OCI-LY3 (cell line): Measurements from ENCODE around the gene TLL2.

Experiments
- H2AFZ ChIP-seq: fragments of 200-600, 300-600 bp; shearing (Covaris generic); 2 replicates; pipeline ENCODE4 v1.6.0; 2014; ENCODE audit warnings: antibody characterized with exemption, low read depth, low read length
- H3K27ac ChIP-seq: fragments of 200-600, 300-600 bp; sonication (generic); 2 replicates; pipeline ENCODE4 v1.5.1; 2014; ENCODE audit warnings: mild to moderate bottlenecking, low read length, moderate library complexity, mixed read lengths
- H3K27me3 ChIP-seq: fragments of 200-600, 300-600 bp; sonication (generic); 2 replicates; pipeline ENCODE4 v1.6.1; 2014; ENCODE audit warnings: low read depth, low read length, mixed read lengths
- H3K36me3 ChIP-seq: fragments of 200-600, 300-600 bp; sonication (generic); replicated peaks from 2 replicates; pipeline ENCODE3; 2014; ENCODE audit warnings: low read depth, low read length, mixed read lengths
- H3K4me1 ChIP-seq: fragments of 300-600, 200-600 bp; sonication (generic); 2 replicates; pipeline ENCODE4 v1.6.1; 2014; ENCODE audit warnings: low read length, mixed read lengths
- H3K4me2 ChIP-seq: fragments of 200-600, 300-600 bp; sonication (generic); 2 replicates; pipeline ENCODE4 v1.6.1; 2014; ENCODE audit warnings: low read length, mixed read lengths
- H3K4me3 ChIP-seq: fragments of 300-600, 200-600 bp; sonication (generic); 2 replicates; pipeline ENCODE4 v1.5.1; 2014; ENCODE audit warnings: antibody characterized with exemption, mild to moderate bottlenecking, low read length, moderate library complexity
- H3K79me2 ChIP-seq: fragments of 300-600, 200-600 bp; shearing (Covaris generic); 2 replicates; pipeline ENCODE4 v1.6.1; 2014; ENCODE audit warnings: mild to moderate bottlenecking, low read length, mixed read lengths
- H3K9ac ChIP-seq: fragments of 300-600, 200-600 bp; shearing (Covaris generic); 2 replicates; pipeline ENCODE4 v1.6.0; 2014; ENCODE audit warnings: mild to moderate bottlenecking, low read length, moderate library complexity
- H3K9me3 ChIP-seq: fragments of 200-600, 300-600 bp; shearing (Covaris generic); 2 replicates; pipeline ENCODE4 v1.6.1; 2014; ENCODE audit warnings: low read length, mixed read lengths; ENCODE audit not compliant: insufficient read depth
- H4K20me1 ChIP-seq: fragments of 200-600, 300-600 bp; sonication (generic); 2 replicates; pipeline ENCODE4 v1.6.1; 2016; ENCODE audit warnings: low read length, mixed read lengths; ENCODE audit not compliant: insufficient read depth
- EZH2phosphoT487 ChIP-seq: fragments of 200-600 bp; shearing (Covaris generic); IDR thresholded peaks from 2 replicates; pipeline ENCODE4 v1.6.1; 2018; ENCODE audit warnings: antibody characterized with exemption, mixed run types, low read depth
- TF ChIP-seq, protein P1 (sequence below): fragments of 200-600, 300-600 bp; sonication (generic); IDR thresholded peaks from 2 replicates; pipeline ENCODE4 v1.5.1; 2014; ENCODE audit warnings: antibody characterized with exemption, low read length, low read depth

The TLL2 gene

DNA sequence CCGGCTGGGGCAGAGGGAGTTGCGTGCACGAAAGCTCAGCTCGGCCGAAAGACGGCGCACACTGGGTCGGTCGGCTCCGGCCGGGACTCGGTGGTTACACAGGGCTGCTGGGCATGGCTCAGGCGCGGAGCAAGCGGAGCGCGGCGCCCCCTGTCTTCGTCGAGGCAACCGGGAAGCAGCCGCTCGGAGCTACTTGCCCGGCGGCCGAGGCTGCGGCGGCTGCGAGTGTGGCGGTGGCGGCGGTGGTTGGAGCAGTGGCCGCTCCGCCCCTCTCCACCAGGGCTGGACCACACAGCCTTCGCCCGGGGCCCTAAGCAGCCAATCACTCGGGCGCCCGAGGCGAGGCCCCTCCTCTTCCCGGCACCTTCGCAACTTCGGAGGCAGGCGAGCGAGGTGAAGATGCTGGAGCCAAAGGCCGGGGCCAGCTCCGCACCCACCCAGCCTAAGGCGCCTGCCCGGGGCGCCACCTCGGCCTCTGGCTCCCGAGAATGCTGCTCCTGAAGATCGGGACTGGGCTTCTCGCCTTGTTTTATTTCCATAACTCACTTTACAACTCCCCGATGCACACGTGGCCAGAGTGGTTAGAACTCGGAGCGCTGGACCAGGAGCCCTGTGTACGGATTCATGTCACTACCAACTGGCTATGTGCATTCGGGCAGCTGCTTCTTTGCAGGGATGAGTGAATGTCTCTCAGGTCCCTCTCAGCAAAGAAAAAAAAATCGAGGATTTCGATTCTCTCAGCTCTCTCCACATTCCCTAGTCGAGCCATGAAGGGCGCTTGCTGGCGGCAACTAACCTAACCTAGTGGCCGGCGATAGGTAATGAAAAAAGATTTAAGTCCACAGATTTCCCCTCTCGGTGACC is at the start of gene TLL2:
TSS of gene TLL2 (minus strand) at position 229 of the 864 bp plus-strand sequence. CDS start 241 bp downstream, outside the sequence.
- H3K4me2 ChIP-seq, result peak within 1 kb of the TSS; percentile 97
- peaks cover 11% of the 10 kb centered on the region; the same call in 1 of the 2 replicates for H4K20me1 ChIP-seq
- no peaks in the 10 kb centered on the region for H3K79me2 ChIP-seq
- peak within 1 kb of the TSS; percentile 93 for H3K4me3 ChIP-seq
- peak within 1 kb of the TSS; percentile 49; the same call in 1 of the 2 replicates for H3K9ac ChIP-seq
- H3K27me3 ChIP-seq, result peaks cover 32% of the 10 kb centered on the region
- H2AFZ ChIP-seq, result 0 out of 2 replicates have a peak within 1 kb of the TSS, but pooled peaks have one; percentile 33
- no peaks in the 10 kb centered on the region for H3K36me3 ChIP-seq
- no peak within 1 kb of the TSS for H3K27ac ChIP-seq
- peaks cover 12% of the 10 kb centered on the region for H3K4me1 ChIP-seq
- no peaks in the 10 kb centered on the region for H3K9me3 ChIP-seq
- TF ChIP-seq, protein P1, sequence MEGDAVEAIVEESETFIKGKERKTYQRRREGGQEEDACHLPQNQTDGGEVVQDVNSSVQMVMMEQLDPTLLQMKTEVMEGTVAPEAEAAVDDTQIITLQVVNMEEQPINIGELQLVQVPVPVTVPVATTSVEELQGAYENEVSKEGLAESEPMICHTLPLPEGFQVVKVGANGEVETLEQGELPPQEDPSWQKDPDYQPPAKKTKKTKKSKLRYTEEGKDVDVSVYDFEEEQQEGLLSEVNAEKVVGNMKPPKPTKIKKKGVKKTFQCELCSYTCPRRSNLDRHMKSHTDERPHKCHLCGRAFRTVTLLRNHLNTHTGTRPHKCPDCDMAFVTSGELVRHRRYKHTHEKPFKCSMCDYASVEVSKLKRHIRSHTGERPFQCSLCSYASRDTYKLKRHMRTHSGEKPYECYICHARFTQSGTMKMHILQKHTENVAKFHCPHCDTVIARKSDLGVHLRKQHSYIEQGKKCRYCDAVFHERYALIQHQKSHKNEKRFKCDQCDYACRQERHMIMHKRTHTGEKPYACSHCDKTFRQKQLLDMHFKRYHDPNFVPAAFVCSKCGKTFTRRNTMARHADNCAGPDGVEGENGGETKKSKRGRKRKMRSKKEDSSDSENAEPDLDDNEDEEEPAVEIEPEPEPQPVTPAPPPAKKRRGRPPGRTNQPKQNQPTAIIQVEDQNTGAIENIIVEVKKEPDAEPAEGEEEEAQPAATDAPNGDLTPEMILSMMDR, result peak; percentile 43
- TF ChIP-seq EZH2phosphoT487, result no peak

DNA sequence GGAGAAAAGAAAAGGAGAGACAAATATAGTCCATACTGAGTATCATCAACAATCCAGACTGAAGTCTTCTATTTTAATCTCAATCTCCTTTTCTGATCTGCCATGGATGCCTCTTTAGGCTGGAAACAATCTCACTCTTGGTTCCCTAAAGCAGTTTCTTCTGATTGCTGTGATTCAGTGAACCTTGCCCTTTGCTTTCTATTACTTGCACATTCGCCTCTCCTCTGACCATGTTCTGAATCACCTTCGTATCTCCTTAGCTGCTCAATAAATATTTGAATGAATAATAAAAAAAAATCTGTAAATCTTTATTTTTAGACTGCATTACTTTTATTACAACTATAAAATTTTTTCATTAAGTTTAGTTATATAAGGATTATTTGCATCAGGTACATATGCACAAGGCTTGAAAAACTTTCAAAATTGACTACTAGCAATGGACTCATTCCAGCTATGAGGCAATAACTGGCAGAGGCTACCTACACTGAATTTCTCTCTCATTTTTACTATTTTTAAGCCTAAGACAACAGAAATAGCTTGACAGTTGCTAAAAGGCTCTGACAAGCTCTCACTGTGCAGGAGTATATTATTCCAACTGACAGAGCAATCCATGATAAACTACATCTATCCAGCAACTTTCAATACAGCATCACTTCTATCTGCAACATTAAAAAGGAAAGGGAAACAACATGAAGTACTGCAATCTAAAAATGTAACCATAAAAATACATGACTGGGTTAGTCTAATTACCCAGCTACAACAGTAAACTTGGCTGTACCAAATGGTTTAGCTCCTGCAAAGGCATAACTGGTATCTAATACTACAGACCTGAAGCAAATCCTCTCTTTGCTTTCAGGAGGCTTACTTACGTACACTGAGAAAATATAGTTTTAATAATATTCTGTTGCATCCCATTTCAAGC is 47.5 kb upstream of the TLL2 start:
- Histone ChIP-seq H3K4me2 (no peak overlapping the region), H3K9me3 (no peaks in the 10 kb centered on the region), H3K27ac (no peak overlapping the region), H3K36me3 (peaks cover 27% of the 10 kb centered on the region), H2AFZ (no peak overlapping the region), H3K9ac (no peak overlapping the region), H3K27me3 (no peaks in the 10 kb centered on the region), H3K4me3 (no peak overlapping the region), H3K4me1 (no peaks in the 10 kb centered on the region), H4K20me1 (peaks cover 11% of the 10 kb centered on the region), H3K79me2 (0 out of 2 replicates have a peak, but pooled peaks cover under 1% of the 10 kb centered on the region)
- TF ChIP-seq EZH2phosphoT487, result no peak
- TF ChIP-seq, protein P1, result no peak

DNA sequence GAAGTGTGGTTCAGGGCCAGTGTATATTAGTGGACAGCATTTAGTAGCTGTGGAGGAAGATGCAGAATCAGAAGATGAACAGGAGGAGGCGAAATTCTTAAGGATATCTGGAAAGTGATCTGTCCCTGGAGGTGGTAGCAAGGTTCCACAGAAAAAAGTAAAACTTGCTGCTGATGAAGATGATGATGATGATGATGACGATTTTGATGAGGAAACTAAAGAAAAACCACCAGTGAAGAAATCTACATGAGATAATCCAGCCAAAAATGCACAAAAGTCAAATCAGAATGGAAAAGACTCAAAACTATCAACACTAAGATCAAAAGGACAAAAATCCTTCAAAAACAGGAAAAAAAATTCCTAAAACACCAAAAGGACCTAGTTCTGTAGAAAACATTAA is 46.8 kb upstream of the TLL2 start:
- Histone ChIP-seq H4K20me1 (peaks cover 11% of the 10 kb centered on the region), H3K79me2 (no peaks in the 10 kb centered on the region), H3K27me3 (no peaks in the 10 kb centered on the region), H3K27ac (no peak overlapping the region), H3K9me3 (no peaks in the 10 kb centered on the region), H3K9ac (no peak overlapping the region), H3K36me3 (peaks cover 27% of the 10 kb centered on the region), H3K4me1 (no peaks in the 10 kb centered on the region), H2AFZ (no peak overlapping the region), H3K4me3 (no peak overlapping the region), H3K4me2 (no peak overlapping the region)
- TF ChIP-seq, protein P1, result no peak
- no peak for TF ChIP-seq EZH2phosphoT487
